GM18505 (cell line): ENCODE results near the gene STRA6.

Experiments used
- ATAC-seq: cut with Tn5 transposase; IDR thresholded peaks from one replicate; pipeline ENCODE4 v1.9.1; 2021; ENCODE audit not compliant: unreplicated experiment
- POLR2A ChIP-seq: IDR thresholded peaks from 4 replicates; pipeline ENCODE4 v1.6.1; 2011; ENCODE audit warnings: borderline replicate concordance; ENCODE audit not compliant: insufficient read depth, insufficient read length; ENCODE audit errors: extremely low read depth

STRA6 gene, protein sequence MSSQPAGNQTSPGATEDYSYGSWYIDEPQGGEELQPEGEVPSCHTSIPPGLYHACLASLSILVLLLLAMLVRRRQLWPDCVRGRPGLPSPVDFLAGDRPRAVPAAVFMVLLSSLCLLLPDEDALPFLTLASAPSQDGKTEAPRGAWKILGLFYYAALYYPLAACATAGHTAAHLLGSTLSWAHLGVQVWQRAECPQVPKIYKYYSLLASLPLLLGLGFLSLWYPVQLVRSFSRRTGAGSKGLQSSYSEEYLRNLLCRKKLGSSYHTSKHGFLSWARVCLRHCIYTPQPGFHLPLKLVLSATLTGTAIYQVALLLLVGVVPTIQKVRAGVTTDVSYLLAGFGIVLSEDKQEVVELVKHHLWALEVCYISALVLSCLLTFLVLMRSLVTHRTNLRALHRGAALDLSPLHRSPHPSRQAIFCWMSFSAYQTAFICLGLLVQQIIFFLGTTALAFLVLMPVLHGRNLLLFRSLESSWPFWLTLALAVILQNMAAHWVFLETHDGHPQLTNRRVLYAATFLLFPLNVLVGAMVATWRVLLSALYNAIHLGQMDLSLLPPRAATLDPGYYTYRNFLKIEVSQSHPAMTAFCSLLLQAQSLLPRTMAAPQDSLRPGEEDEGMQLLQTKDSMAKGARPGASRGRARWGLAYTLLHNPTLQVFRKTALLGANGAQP

GRCh38 chr15:74202452-74203401 lies at the start of gene STRA6:
TSS of gene STRA6 (minus strand) at chr15:74202787. CDS start at chr15:74202267, 520 bp downstream.
- no peak for ATAC-seq
- TF ChIP-seq POLR2A, result no peak

DNA sequence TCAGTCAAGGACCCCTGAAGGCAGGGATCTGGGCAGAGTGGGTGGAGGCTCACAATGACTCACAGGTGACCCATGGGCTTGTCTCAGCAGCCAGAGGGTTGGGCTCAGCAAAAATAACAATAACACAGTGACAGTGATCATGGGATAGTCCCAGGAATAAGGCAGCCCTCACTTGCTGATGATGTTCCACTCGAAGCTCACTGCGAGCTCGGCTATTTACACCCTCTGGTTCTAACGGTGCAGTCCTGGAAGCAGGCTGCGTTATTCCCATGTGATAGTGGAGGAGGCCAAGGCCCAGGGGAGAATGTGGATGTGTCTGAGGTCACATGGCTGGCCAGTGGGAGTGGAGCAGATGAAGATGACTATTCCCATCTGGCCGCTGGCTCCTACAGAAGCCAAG lies 49.7 kb upstream of the STRA6 start:
- TF ChIP-seq POLR2A, result no peak
- ATAC-seq, result no peak

GRCh38 chr15:74251131-74251811 lies 48.7 kb upstream of the STRA6 start:
- no peak for ATAC-seq
- no peak for TF ChIP-seq POLR2A

DNA sequence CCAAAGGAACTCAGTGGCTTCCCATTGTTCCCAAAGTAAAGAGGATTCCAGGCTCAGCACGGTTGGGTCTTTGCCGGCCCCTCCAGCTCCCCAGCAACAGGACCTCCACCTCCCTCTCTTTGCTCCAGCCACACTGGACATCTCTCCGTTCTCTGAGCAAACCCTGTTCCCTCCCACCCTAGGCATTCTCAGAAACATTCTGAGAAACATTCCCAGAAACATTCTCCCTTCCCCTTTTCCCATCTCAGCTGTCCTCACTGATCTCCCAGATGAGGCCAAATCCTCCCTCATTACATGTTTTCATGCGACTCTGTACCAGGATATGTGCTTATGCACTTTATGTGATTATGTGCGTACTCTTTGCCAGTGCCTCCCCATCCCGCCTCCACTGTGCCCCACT lies 47.7 kb upstream of the STRA6 start:
- ATAC-seq, result no peak
- no peak for TF ChIP-seq POLR2A

- no peak for TF ChIP-seq POLR2A
- no peak for ATAC-seq
Observed at GRCh38 chr15:74245342-74245931, 42.9 kb upstream of the STRA6 start.

GRCh38 chr15:74244822-74245341 lies 42.3 kb upstream of the STRA6 start:
- TF ChIP-seq POLR2A, result no peak
- no peak for ATAC-seq

DNA sequence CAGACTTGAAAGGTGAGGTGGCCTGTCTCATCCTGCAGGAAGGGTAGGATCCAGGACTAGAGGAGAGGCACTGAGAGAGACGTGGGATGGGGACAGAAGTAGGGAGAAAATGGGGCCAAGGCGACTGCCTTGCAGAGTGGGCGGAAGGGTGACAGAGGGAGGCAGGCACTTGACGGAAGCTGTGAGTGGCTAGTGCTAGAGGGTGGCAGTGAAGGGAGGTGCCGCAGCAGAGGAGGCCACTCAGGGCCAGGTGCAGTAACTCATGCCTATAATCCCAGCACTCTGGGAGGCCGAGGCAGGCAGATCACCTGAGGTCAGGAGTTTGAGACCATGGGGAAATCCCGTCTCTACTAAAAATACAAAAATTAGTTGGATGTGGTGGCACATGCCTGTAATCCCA lies 40.8 kb upstream of the STRA6 start:
- TF ChIP-seq POLR2A, result no peak
- ATAC-seq, result no peak

GRCh38 chr15:74242441-74243185 lies 40.0 kb upstream of the STRA6 start:
- TF ChIP-seq POLR2A, result no peak
- ATAC-seq, result no peak

GRCh38 chr15:74240897-74241614 lies 38.5 kb upstream of the STRA6 start:
- TF ChIP-seq POLR2A, result no peak
- ATAC-seq, result no peak

- no peak for TF ChIP-seq POLR2A
- no peak for ATAC-seq
Observed at GRCh38 chr15:74240002-74240568, 37.5 kb upstream of the STRA6 start.

GRCh38 chr15:74239051-74239705 lies 36.6 kb upstream of the STRA6 start:
- ATAC-seq, result no peak
- no peak for TF ChIP-seq POLR2A

DNA sequence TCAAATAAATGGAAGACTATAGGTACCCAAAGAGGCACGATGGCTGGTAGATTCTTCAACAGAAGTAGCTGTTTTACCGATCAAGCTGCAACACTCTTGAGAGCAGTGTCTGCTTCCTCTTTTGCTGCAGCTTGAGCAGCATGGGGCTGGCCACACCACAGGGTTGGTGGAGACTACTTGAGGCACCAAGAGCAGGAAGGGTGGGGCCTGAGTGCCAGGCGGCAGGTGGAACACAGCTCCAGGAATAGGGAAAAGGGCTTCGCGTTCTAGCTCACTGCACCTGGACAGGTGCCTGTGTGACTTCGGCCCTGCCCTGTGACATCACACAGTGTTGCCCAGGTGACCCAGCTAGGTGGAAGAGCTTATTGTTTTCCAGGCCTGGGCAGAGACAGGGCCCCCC lies 33.4 kb upstream of the STRA6 start, which contains the start of gene CCDC33:
CCDC33 (plus strand) TSS at position 365 of the 400 bp plus-strand sequence. CDS start 394 bp downstream, outside the sequence.
- no peak for ATAC-seq
- TF ChIP-seq POLR2A, result no peak
